RWPE1 (cell line): ENCODE measurements around the gene SMOC2.
A peak's percentile ranks its signal among the peaks of the same experiment; 100 is the strongest.

ENCODE experiments used
- CTCF ChIA-PET: fragments of 350-600 bp; sonication (Branson Sonifier 250); formaldehyde crosslinking; extraction: SDS; loops from one replicate; lab custom pipeline; 2021; lab: Yijun Ruan, JAX
- POLR2A ChIA-PET: fragments of 400-600 bp; formaldehyde crosslinking; extraction: SDS; loops from one replicate; lab custom pipeline; 2020; ENCODE audit warnings: antibody characterized with exemption; ENCODE audit not compliant: low non-redundant PET; lab: Yijun Ruan, JAX
- DNase-seq: peaks from one replicate; pipeline ENCODE4 v3.0.0; 2012; ENCODE audit warnings: low spot score
- H3K27ac ChIP-seq: fragments of 450-650 bp; 2 replicates; pipeline ENCODE4 v1.5.1; 2017
- TF ChIP-seq, protein P1 (sequence below): fragments of 450-650 bp; conservative IDR thresholded peaks from 2 replicates; pipeline ENCODE4 v1.5.1; 2017; ENCODE audit warnings: low read depth, mild to moderate bottlenecking

The SMOC2 gene

DNA sequence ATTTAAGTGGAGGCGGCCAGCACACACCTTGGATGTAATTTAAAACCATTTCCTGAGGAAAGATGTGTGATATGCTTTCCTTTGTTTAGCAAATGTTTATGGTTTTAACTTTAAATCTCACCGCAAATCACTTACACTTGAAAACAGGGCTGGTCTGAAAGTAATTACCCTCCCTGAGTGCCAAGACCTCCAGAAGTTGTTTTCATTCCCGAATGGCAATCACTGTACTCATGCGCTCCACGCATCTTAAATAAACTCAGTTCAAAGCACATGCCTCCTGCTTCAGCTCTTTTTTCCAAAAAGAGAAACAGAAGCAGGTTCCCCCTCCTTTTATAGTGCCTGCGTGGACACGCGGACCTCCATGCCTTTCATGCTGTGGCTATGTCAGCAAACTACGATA is 224.0 kb downstream of the SMOC2 start:
- TF ChIP-seq, protein P1, sequence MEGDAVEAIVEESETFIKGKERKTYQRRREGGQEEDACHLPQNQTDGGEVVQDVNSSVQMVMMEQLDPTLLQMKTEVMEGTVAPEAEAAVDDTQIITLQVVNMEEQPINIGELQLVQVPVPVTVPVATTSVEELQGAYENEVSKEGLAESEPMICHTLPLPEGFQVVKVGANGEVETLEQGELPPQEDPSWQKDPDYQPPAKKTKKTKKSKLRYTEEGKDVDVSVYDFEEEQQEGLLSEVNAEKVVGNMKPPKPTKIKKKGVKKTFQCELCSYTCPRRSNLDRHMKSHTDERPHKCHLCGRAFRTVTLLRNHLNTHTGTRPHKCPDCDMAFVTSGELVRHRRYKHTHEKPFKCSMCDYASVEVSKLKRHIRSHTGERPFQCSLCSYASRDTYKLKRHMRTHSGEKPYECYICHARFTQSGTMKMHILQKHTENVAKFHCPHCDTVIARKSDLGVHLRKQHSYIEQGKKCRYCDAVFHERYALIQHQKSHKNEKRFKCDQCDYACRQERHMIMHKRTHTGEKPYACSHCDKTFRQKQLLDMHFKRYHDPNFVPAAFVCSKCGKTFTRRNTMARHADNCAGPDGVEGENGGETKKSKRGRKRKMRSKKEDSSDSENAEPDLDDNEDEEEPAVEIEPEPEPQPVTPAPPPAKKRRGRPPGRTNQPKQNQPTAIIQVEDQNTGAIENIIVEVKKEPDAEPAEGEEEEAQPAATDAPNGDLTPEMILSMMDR = no peak
- no peak overlapping the region for H3K27ac ChIP-seq
- CTCF ChIA-PET = no interaction called here
- DNase-seq = no peak
- POLR2A ChIA-PET = no interaction called here

DNA sequence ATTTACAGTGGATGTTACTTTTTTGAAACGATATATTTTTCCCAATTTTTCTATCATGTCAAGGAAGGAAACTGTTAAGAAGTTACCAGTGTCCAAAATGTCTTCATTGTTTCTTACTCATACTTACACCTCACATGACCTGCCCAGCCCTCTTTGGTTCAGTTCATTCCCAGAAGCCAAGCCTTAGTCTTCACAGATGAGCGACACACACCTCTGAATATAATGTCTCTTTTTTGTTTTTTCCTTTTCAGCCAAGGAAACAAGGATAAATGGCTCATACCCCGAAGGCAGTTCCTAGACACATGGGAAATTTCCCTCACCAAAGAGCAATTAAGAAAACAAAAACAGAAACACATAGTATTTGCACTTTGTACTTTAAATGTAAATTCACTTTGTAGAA is 225.2 kb downstream of the SMOC2 start:
- CTCF ChIA-PET = no interaction called here
- POLR2A ChIA-PET = no interaction called here
- H3K27ac ChIP-seq = no peak overlapping the region
- TF ChIP-seq, protein P1 = no peak
- peak; percentile 60 for DNase-seq

DNA sequence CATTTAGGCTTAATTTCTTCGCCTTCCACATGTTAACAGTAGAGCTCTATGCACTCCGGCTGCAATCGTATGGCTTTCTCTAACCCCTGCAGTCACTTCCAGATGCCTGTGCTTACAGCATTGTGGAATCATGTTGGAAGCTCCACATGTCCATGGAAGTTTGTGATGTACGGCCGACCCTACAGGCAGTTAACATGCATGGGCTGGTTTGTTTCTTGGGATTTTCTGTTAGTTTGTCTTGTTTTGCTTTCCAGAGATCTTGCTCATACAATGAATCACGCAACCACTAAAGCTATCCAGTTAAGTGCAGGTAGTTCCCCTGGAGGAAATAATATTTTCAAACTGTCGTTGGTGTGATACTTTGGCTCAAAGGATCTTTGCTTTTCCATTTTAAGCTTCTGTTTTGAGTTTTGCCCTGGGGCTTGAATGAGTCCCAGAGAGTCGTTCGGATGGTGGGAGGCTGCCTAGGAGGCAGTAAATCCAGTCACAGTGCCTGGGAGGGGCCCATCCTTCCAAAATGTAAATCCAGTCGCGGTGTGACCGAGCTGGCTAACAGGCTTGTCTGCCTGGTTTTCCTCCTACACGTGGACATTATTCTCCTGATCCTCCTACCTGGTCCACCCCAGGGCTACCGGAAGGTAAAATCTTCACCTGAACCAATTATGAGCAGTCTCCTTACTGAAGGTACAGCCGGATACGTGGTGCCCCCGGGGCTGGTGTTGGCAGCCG is 225.9 kb downstream of the SMOC2 start:
- POLR2A ChIA-PET = no interaction called here
- CTCF ChIA-PET = interaction anchor here (0.6 to 1.0 kb wide), 3 partner anchors 44 to 1924 kb away, joined by 3 to 4 read pairs (median 3); no protein-coding TSS in a partner anchor
- H3K27ac ChIP-seq = peak overlapping the region; percentile 84
- DNase-seq = peak; percentile 78
- TF ChIP-seq, protein P1 = no peak

DNA sequence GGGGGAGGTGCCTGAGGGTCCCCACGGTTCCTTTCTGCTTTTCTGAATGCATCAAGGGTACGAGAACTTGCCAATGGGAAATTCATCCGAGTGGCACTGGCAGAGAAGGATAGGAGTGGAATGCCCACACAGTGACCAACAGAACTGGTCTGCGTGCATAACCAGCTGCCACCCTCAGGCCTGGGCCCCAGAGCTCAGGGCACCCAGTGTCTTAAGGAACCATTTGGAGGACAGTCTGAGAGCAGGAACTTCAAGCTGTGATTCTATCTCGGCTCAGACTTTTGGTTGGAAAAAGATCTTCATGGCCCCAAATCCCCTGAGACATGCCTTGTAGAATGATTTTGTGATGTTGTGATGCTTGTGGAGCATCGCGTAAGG is 226.4 kb downstream of the SMOC2 start:
- ChIA-PET POLR2A (no interaction called here), CTCF (interaction anchor here (0.6 to 1.0 kb wide), 2 partner anchors 44 to 317 kb away, joined by 3 to 4 read pairs; no protein-coding TSS in a partner anchor)
- TF ChIP-seq, protein P1 = no peak
- DNase-seq = no peak
- peak overlapping the region; percentile 84 for H3K27ac ChIP-seq

DNA sequence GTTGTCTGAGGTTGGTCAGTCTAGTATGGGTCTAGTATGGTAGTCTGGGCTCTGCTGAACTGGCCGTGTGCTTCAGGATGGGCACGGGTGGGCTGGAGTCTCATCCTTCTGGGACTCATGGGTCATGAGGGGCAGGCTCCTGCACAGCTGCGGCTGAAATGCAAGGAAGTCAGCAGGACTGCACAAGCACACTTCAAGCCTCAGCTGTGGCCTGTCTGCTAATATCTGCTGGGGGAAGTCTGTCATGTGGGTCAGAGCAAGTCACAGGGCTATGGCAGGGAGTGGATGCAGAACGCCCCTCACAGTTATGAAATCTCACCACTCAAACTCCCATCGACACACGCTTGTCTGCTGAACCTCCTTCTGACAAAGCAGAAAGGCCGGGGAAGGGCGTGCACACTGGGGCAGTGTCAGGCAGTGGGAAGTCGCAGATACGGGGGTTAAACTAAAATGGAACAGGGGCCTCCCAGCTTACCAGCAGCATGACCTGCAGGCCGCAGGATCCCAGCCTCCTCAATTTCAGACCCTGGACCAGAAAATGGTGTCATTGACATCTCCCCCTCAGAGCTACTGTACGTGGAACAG is 229.5 kb downstream of the SMOC2 start:
- TF ChIP-seq, protein P1 = no peak
- no peak for DNase-seq
- ChIA-PET POLR2A (no interaction called here), CTCF (no interaction called here)
- no peak overlapping the region for H3K27ac ChIP-seq

DNA sequence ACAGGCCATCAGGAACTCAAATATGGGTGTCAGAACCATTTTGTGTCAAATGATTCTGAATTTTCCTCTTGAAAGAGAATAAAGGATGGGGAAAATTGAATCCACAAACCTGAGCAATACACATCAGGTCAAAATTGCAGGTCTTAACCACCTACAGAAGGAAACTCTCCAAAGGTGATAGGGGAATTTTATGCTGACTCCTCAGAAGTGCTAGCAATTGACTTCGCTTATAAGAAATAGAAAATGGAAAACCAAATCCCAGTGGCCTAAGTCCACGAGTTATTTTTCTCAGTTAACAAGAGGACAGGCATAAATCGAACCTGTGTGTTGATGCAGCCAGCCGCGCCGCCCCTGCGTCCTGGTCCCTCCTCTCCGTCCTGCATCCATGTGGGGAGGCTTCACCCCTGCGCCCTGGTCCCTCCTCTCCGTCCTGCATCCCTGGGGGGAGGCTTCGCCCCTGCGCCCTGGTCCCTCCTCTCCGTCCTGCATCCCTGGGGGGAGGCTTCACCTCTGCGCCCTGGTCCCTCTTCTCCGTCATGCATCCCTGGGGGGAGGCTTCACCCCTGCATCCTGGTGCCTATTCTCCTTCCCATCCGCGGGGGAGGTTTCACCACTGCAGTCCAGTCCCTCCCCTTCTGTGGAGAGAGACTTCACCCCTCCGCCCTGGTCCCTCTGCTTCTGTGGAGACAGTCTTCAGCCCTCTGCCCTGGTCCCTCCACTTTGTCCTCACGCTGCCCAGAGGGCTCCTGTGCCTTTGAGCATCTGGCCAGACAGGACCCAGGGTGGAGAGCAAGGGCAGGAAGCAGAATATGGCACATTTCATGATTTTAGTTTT is 230.3 kb downstream of the SMOC2 start:
- POLR2A ChIA-PET = no interaction called here
- TF ChIP-seq, protein P1 = no peak
- no peak overlapping the region for H3K27ac ChIP-seq
- DNase-seq = no peak
- CTCF ChIA-PET = no interaction called here
